Pancreas (tissue), 10 donors: ENCODE results near the gene REM1. TPM values are rescaled to one million over a fixed set of nuclear protein-coding genes. Genes with fewer than 3 reads are reported as not detected.

Experiments used
- ATAC-seq, 4 donors: fragments of 200-7000 bp; cut with Tn5 transposase; one replicate each; pipeline versions ENCODE4 v1.8.0 to v1.9.1; 2020; ENCODE audit warnings: mild to moderate bottlenecking in 4 of 4, moderate library complexity in 4 of 4
- DNase-seq, 6 donors: peaks; one replicate each; pipeline ENCODE4 v3.0.0-alpha.2; 2020
- FAIRE-seq: peaks from 2 replicates; lab custom pipeline; 2012; peaks lifted over from hg19 to GRCh38; lab: Jason Lieb, UNC
- H3K27ac ChIP-seq, 4 donors: fragments of 200-600 bp; sonication (generic); 1 replicate in 3 of 4; 2 replicates in 1 of 4; pipeline versions ENCODE4 v1.5.0 to v1.8.0; 2020
- H3K27me3 ChIP-seq, 4 donors: fragments of 200-600 bp; one replicate each; pipeline ENCODE4 v1.8.0; 2021
- H3K36me3 ChIP-seq, 3 donors: fragments of 200-600 bp; sonication (generic) in 1 of 3; one replicate each; pipeline versions ENCODE4 v1.5.0 to v1.8.0; 2020 to 2021
- H3K4me1 ChIP-seq, 3 donors: fragments of 200-600 bp; one replicate each; pipeline ENCODE4 v1.8.0; 2021
- H3K4me3 ChIP-seq, 4 donors: fragments of 200-600 bp; sonication (generic) in 2 of 4; one replicate each; pipeline versions ENCODE4 v1.5.0 to v1.8.0; 2020 to 2021
- H3K9me3 ChIP-seq, 4 donors: fragments of 200-600 bp; one replicate each; pipeline ENCODE4 v1.8.0; 2021
- CTCF ChIP-seq, 4 donors: fragments of 200-600 bp; sonication (generic) in 3 of 4; IDR thresholded peaks; one replicate each; pipeline versions ENCODE4 v1.5.0 to v1.8.0; 2021; ENCODE audit warnings: antibody characterized with exemption in 4 of 4
- WGBS, 2 donors: extraction: QIAGEN DNeasy Blood & Tissue Kit; methylation state at CpG; one replicate each; pipeline ENCODE4 v1.1.7; 2013; 5-methylcytosine and 5-hydroxymethylcytosine counted together
- intact Hi-C, 3 donors: fragments of 100-400 bp; cut with DNase I; formaldehyde crosslinking; loops; one replicate each; pipeline versions ENCODE4 v1.11.1 to v1.14.2; 2022
- polyA plus RNA-seq, 2 donors: library from polyadenylated mRNA; stranded (reverse); fragments of 200-250 nt; gene quantifications; one replicate each; pipeline ENCODE4 v1.2.3, GENCODE V29; 2013
- total RNA-seq, 6 donors: library from RNA; stranded (reverse); fragmentation: NEBNext Ultra II Directional in 4 of 6; extraction: Animal tissue kit (Norgen Biotek cat#: 25700) in 4 of 6; gene quantifications; one replicate each; pipeline versions ENCODE4 v1.2.1 to v1.2.4, GENCODE V29; 2021 to 2023
- donor health status: healthy with polysubstance abuse.
- donor health status: DM: no; HTN: no; CAD: no; lungs with moderate emphysema.
- donor health status: DM: no; HTN: no; CAD: no.
- donor health status: control.
- donor health status: control.
- donor health status: Bipolar disorder and iron deficiency.
- donor health status: DM: yes; HTN: yes; CAD: no.
- donor health status: DM: no; HTN: no; CAD: no.
- donor health status: DM: no; HTN: no; CAD: no.
- donor health status: DM: yes; HTN: yes; CAD: no.

The REM1 gene
- total and polyA plus RNA-seq, 8 donors, result 0.14 to 1.7 (median 0.34) TPM; not detected in 1

- FAIRE-seq, result no peak
- H3K36me3 ChIP-seq, result no peaks in the 10 kb centered on the region
- no peak within 1 kb of the TSS for H3K27ac ChIP-seq
- H3K4me3 ChIP-seq, result no peak within 1 kb of the TSS
- H3K9me3 ChIP-seq, result no peaks in the 10 kb centered on the region
- no peak for ATAC-seq
- no peak for TF ChIP-seq CTCF (IDR thresholded peaks at IDR 0.05)
- H3K27me3 ChIP-seq, result no peaks in the 10 kb centered on the region
- intact Hi-C loops, result no loop called here
- WGBS, 2 donors, result 64 to 70% methylated on average over 16 of the region's 16 CpGs
- no peaks in the 10 kb centered on the region for H3K4me1 ChIP-seq
- no peak for DNase-seq
These were observed 35.0 kb upstream of the REM1 start, which contains the start of gene DEFB123 for GRCh38 chr20:31440012-31440659. Gene DEFB123 (plus strand): TSS chr20:31440632. CDS start chr20:31440699, 67 bp downstream.

- intact Hi-C loops, result no loop called here
- no peak for FAIRE-seq
- WGBS, 2 donors, result 64 to 68% methylated on average over 12 of the region's 12 CpGs
- no peak for DNase-seq
- no peak for TF ChIP-seq CTCF (IDR thresholded peaks at IDR 0.05)
- no peak for ATAC-seq
- Histone ChIP-seq H3K4me3 (no peak overlapping the region), H3K27me3 (no peaks in the 10 kb centered on the region), H3K9me3 (no peaks in the 10 kb centered on the region), H3K36me3 (no peaks in the 10 kb centered on the region), H3K27ac (no peak overlapping the region), H3K4me1 (no peaks in the 10 kb centered on the region)
These were observed 28.8 kb upstream of the REM1 start for GRCh38 chr20:31446084-31446819.

GRCh38 chr20:31449511-31450414, 25.3 kb upstream of the REM1 start:
- H3K9me3 ChIP-seq, result no peaks in the 10 kb centered on the region
- H3K4me3 ChIP-seq, result no peak overlapping the region
- FAIRE-seq (no peak), ATAC-seq (no peak), DNase-seq (no peak)
- peaks cover 0 to 2% (median 0%) of the 10 kb centered on the region in 4 donors for H3K27me3 ChIP-seq
- H3K27ac ChIP-seq, result no peak overlapping the region
- no peaks in the 10 kb centered on the region for H3K4me1 ChIP-seq
- WGBS, 2 donors, result 50 to 59% methylated on average over 8 of the region's 8 CpGs
- intact Hi-C loops, result loop anchor here in 1 of 3 donors (10.0 kb wide), 1 partner anchor 55 kb away; no protein-coding TSS in a partner anchor
- no peaks in the 10 kb centered on the region for H3K36me3 ChIP-seq
- TF ChIP-seq CTCF (IDR thresholded peaks at IDR 0.05), result no peak

- ATAC-seq (no peak), FAIRE-seq (no peak), DNase-seq (no peak)
- intact Hi-C loops, result loop anchor here in 1 of 3 donors (10.0 kb wide), 1 partner anchor 52 kb away; no protein-coding TSS in a partner anchor
- no peak for TF ChIP-seq CTCF (IDR thresholded peaks at IDR 0.05)
- no peaks in the 10 kb centered on the region for H3K4me1 ChIP-seq
- 54 to 58% methylated on average over 2 of the region's 2 CpGs for WGBS, 2 donors
- no peaks in the 10 kb centered on the region for H3K9me3 ChIP-seq
- no peak overlapping the region for H3K27ac ChIP-seq
- H3K4me3 ChIP-seq, result no peak overlapping the region
- peaks cover 0 to 2% (median 1%) of the 10 kb centered on the region in 4 donors for H3K27me3 ChIP-seq
- H3K36me3 ChIP-seq, result no peaks in the 10 kb centered on the region
These were observed 22.5 kb upstream of the REM1 start for GRCh38 chr20:31452575-31452974.
